Measurements from ENCODE around the gene PSPN. TPM values are rescaled to one million over a fixed set of nuclear protein-coding genes. Genes with fewer than 3 reads are reported as not detected.
"Not testable (repeated sequence)": the region's sequence is repeated elsewhere in the genome, so short reads cannot be mapped to it uniquely, and the experiment has no call there.

The PSPN gene
- total RNA-seq, 2 experiments from 2014 or later, result 2.4 to 2.7 TPM

DNA sequence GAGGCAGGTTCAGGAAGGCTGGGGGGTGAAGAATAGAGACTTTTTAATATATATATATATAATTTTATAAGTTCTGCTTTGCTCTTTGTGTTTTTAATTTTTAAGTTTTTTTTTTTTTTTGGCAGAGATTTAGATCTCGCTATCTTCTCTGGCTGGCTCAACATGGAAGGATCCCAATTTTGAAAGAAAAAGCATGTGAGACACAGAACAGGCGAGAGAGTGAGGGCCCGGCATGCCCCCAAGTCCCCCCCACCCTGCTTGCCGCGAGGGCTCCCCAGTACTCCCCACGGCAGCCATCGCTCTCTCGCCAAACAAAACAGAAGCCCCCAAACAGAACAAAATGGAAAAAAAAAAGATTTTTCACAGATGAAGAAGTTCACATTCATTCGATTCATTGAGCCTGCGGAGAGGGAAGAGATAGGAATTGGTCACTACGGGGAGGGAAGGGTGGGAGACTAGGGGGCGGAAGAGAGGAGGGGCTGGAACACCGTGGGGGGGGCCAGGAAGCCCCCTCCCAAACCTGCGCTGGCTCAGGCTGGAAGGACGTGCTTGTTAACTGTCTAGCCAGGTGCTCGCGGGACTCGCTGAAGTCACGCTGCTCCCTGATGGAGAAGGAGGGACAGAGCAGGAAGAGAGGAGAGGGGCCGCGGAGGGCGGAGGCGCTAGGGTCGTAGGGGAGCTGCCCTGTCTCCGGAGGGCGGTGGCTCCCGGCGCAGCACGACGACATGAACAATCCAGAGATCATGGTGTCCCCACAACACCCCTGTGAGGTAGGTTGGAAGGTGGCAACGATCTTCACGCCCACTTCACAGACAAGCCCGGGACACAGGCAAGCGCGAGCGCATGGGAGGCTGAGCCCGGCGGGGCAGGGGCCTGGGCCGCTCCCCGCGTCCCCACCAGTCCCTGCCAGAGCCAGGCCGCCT is 38.2 kb upstream of the PSPN start:
- Mint-ChIP-seq H3K27me3 (no peaks in the 10 kb centered on the region), H3K36me3 (peaks cover 8% of the 10 kb centered on the region)

DNA sequence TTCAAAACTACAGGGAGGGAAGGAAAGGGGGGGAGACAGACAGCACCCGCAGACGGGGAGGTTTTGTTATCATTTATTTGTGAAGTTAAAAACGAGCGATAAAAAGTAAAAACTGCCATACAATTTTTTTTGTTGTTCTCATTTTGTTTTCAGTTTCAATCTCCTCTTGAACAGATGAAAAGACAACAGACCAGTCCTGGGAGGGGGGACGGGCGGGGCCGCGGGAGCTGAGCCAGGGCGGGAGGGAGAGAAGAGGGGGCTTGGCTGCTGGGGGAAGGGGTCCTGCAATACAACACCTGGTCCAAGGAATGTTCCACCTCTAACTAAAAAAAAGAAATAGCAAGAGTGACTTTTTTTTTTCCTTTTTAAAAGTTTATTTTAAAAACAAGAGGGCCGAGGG is 37.6 kb upstream of the PSPN start:
- Mint-ChIP-seq H3K36me3 (peaks cover 8% of the 10 kb centered on the region), H3K4me1 (no peaks in the 10 kb centered on the region), H3K27me3 (no peaks in the 10 kb centered on the region), H3K4me3 (no peak overlapping the region), H3K27ac (no peak overlapping the region), H3K9me3 (no peaks in the 10 kb centered on the region)
- no peak for ATAC-seq (ENCODE audit: low read depth)
- no peak for DNase-seq
- POLR2A ChIA-PET, result no interaction called here

More for the DNA sequence above, 38.2 kb upstream of the PSPN start:
- no peak for DNase-seq
- no peaks in the 10 kb centered on the region for H3K9me3 Mint-ChIP-seq
- H3K4me1 Mint-ChIP-seq, result no peaks in the 10 kb centered on the region
- ATAC-seq (ENCODE audit: low read depth), result no peak
- H3K4me3 Mint-ChIP-seq, result no peak overlapping the region
- no peak overlapping the region for H3K27ac Mint-ChIP-seq
- POLR2A ChIA-PET, result no interaction called here

DNA sequence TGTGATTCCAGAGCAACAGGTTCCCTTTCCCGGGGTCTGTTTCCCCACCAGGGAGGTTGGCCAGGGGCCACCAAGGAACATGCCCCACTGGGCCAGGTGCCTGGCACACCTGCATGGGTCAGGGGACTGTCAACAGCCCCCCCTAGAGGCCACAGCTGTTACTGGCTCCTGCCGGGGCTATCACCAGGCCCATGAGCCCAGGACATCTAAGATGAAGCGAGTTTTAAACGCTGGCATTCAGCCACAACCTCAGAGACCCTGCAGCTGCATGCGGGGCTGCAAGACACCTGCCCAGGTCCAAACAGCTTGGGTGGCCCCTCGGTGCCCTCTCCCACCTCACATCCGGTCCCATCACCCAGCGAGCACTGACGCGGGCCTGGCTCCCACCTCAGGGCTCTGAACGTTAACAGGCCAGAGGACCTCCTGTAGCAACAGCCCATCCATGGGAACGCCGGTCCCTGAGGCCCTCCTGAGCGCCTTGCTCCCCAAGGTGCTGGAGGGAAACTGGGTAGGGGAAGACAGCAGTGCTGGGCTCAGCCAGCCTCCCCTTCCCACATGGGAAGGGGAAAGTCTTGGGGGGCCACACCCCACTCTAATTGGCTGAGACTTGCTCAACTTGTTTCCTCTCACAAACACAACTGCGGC is 36.8 kb upstream of the PSPN start:
- Mint-ChIP-seq H3K4me3 (no peak overlapping the region), H3K27ac (no peak overlapping the region), H3K4me1 (no peaks in the 10 kb centered on the region), H3K36me3 (peaks cover 8% of the 10 kb centered on the region), H3K9me3 (no peaks in the 10 kb centered on the region), H3K27me3 (no peaks in the 10 kb centered on the region)
- ATAC-seq (ENCODE audit: low read depth), result peak; percentile 55
- DNase-seq, result peak; percentile 59
- POLR2A ChIA-PET, result no interaction called here

DNA sequence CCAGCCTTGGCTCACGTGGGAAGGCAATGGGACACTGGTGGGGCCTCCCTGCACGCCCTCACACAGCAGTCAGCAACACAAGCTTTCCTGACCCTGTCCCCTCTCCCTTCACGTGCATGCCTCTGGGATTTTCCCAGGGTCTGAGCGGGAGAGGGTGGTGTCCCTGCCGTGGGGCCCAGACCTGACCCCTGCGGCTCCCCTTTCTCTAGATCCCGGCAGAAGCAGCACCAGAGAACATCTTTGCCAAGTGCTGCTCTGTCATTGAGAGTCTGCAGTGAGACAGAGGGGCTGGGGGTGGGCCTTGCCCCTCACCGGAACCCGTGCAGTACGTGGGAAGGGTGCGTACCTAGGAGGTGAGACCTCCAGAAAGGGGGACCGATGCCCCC is 36.3 kb upstream of the PSPN start:
- no peak for ATAC-seq (ENCODE audit: low read depth)
- POLR2A ChIA-PET, result no interaction called here
- Mint-ChIP-seq H3K27me3 (no peaks in the 10 kb centered on the region), H3K9me3 (no peaks in the 10 kb centered on the region), H3K27ac (no peak overlapping the region), H3K4me1 (no peaks in the 10 kb centered on the region), H3K4me3 (no peak overlapping the region), H3K36me3 (peaks cover 6% of the 10 kb centered on the region)
- no peak for DNase-seq

DNA sequence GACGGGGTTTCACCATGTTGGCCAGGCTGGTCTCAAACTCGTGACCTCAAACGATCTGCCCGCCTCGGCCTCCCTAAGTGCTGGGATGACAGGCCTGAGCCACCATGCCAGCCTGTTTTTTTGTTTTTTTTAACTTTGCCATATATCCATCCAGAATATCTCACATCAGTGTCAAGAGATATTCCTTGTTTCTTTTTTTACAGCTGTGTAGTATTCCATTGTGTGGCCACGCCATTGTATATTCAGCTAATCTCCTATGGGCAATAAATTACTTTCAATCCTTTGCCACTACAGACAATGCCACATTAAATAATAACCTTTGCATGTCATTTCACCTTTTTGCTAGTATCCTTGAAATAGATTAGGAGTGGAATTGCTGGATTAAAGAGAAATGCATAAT is 33.6 kb upstream of the PSPN start:
- no peaks in the 10 kb centered on the region for H3K4me1 Mint-ChIP-seq
- H3K36me3 Mint-ChIP-seq, result peaks cover 1% of the 10 kb centered on the region
- DNase-seq (no peak), ATAC-seq (ENCODE audit: low read depth) (no peak)
- no peaks in the 10 kb centered on the region for H3K27me3 Mint-ChIP-seq
- POLR2A ChIA-PET, result no interaction called here
- H3K4me3 Mint-ChIP-seq, result no peak overlapping the region
- no peak overlapping the region for H3K27ac Mint-ChIP-seq
- no peaks in the 10 kb centered on the region for H3K9me3 Mint-ChIP-seq

DNA sequence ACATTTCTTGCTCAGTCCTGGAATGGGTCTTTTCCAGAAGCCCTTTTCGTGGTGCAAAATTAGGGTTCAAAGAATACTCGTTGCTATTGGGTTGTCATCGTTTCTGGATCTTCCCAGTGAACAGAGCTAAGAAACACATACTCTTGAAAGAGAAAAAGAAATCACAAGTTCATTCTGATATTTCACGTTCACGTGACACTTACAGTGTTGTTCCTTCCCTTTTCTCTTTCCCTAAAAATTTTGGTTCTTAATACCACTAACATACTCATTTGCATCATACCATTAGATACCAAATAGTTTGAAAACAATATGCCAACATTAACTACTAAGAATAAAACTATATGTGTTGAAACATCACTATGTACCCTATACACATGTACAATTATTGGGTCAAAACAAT is 30.7 kb upstream of the PSPN start:
- H3K27me3 Mint-ChIP-seq, result no peaks in the 10 kb centered on the region
- no peaks in the 10 kb centered on the region for H3K36me3 Mint-ChIP-seq

DNA sequence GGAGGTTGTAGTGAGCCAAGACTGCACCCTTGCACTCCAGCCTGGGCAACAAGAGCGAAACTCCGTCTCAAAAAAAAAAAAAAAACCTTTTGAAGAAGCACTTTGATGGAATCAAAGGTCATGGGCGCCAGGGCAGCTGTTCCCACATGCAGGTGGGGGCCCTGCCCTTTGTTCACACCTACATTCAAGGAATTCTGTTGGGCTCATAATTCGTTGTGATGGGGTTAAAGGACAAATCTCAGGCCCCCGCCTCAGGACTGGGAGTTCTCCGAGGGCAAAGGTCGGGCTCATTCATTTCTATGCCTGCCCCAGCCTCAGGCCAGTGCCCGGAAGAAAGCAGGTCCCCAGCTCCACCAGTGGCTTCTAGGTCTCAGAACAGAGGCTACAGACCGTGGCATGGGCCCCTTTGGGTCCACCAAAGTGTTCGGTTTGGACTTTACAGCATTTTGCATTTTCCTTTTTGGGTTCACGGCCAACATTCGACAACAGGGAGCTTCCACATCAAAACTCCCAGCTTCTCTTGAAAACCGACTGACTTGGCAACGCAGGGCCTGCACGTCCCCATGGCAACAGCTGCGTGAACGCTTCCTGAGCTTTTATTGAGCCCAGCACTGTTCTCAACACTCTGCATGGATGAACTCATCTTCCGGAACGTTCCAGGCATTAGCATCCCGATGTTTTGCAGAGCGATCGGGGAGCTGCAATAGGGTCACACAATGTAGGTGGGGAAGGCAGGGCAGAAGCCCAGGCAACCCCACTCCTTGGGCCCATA is 27.3 kb upstream of the PSPN start:
- H3K9me3 Mint-ChIP-seq, result no peaks in the 10 kb centered on the region
- no peak overlapping the region for H3K27ac Mint-ChIP-seq
- DNase-seq, result no peak
- POLR2A ChIA-PET, result no interaction called here
- H3K36me3 Mint-ChIP-seq, result no peaks in the 10 kb centered on the region
- no peak for ATAC-seq (ENCODE audit: low read depth)
- no peaks in the 10 kb centered on the region for H3K27me3 Mint-ChIP-seq
- peaks cover 3% of the 10 kb centered on the region for H3K4me1 Mint-ChIP-seq
- H3K4me3 Mint-ChIP-seq, result no peak overlapping the region

More for the DNA sequence above, 30.7 kb upstream of the PSPN start:
- Mint-ChIP-seq H3K4me1 (peaks cover 2% of the 10 kb centered on the region), H3K4me3 (no peak overlapping the region), H3K27ac (no peak overlapping the region), H3K9me3 (no peaks in the 10 kb centered on the region)
- POLR2A ChIA-PET, result no interaction called here
- DNase-seq (no peak), ATAC-seq (ENCODE audit: low read depth) (no peak)

DNA sequence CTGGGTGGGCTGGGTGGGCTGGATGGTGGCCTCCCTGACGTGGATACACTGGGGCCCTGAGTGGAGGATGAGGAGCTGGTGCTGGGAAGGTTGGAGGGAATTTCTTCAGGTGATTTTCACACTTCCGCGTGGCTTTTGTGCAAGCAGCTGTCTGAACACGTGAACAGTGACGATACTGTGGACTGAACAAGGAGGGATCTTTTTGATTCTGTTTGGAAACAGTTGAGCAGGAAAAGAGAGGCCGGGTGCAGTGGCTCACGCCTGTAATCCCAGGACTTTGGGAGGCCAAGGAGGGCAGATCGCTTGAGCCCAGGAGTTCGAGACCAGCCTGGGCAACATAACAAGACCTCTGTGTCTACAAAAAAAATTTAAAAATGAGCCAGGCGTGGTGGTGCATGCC is 26.3 kb upstream of the PSPN start:
- Mint-ChIP-seq H3K4me3 (no peak overlapping the region), H3K27ac (no peak overlapping the region), H3K27me3 (no peaks in the 10 kb centered on the region), H3K9me3 (no peaks in the 10 kb centered on the region), H3K4me1 (peaks cover 3% of the 10 kb centered on the region), H3K36me3 (no peaks in the 10 kb centered on the region)
- ATAC-seq (ENCODE audit: low read depth) (no peak), DNase-seq (no peak)
- POLR2A ChIA-PET, result no interaction called here

DNA sequence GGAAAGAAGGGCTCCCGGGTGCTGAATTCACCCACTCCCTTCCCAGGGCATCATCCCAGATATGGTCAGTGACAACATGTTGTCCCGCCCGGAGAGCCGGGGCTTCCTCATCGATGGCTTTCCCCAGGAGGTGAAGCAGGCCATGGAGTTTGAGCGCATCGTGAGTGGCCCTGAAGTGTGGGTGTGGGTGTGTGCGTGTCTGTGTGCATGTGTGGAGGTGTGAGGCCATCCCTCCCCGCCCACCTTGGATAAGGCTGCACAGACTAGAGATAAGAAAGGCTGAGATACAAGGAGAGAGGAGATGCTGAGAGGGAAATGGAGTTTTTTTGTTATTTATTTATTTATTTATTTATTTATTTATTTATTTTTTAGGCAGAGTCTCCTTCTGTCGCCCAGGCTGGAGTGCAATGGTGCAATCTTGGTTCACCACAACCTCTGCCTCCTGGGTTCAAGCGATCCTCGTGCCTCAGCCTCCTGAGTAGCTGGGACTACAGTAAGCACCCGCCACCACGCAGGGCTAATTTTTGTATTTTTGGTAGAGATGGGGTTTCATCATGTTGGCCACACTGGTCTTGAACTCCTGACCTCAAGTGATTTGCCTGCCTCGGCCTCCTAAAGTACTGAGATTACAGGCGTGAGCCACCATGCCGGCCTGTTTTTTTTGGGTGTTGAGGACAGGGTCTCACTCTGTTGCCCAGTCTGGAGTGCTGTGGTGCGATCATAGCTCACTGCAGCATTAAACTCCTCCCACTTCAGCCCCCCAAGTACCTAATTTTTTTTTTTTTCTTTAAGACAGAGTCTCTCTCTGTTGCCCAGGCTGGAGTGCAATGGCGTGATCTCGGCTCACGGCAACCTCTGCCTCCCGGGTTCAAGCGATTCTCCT is 24.6 kb upstream of the PSPN start:
- POLR2A ChIA-PET; ATAC-seq (ENCODE audit: low read depth); H3K4me1 Mint-ChIP-seq; H3K27me3 Mint-ChIP-seq; H3K9me3 Mint-ChIP-seq; DNase-seq; H3K4me3 Mint-ChIP-seq; H3K36me3 Mint-ChIP-seq: not testable (repeated sequence)
- peak overlapping the region; percentile 60 for H3K27ac Mint-ChIP-seq

DNA sequence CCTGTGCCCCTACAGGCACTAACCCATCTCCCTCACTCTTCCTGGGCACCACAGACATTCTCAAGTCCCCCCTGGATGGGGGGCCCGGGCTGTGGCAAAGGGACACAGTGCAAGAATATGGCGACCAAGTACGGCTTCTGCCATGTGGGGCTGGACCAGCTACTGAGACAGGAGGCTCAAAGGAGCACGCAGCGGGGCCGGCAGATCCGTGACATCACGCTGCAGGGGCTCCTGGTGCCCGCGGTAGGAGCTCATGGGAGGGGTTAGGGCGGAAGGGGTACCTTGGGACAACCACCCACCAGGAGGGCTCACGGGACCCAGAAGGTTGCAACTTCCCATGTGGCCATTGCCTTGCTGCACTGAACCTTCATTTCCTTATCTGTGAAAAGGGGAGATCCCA is 20.6 kb upstream of the PSPN start:
- no peak for DNase-seq
- peaks cover 7% of the 10 kb centered on the region for H3K36me3 Mint-ChIP-seq
- no peak overlapping the region for H3K27ac Mint-ChIP-seq
- no peak overlapping the region for H3K4me3 Mint-ChIP-seq
- POLR2A ChIA-PET, result no interaction called here
- ATAC-seq (ENCODE audit: low read depth), result no peak
- H3K27me3 Mint-ChIP-seq, result no peaks in the 10 kb centered on the region
- no peaks in the 10 kb centered on the region for H3K9me3 Mint-ChIP-seq
- peaks cover 17% of the 10 kb centered on the region for H3K4me1 Mint-ChIP-seq

DNA sequence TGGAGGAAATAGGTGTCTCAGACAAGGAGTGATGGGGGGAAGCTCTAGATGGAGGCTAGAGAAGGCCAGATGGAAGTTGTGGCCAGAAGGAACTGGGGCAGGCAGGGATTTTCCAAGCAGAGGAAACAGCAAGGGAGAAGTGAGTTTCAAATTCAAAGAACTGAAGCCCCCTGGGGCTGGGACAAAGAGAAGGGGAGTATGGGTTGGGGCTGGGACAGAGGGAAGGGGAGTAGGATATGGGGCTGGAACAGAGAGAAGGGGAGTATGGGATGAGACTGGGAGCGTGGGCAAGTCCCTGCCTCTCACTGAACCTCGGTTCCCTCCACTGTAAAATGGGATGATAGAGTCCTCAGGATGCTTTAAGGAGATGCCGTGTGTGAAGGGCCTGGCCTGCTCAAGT is 19.1 kb upstream of the PSPN start:
- POLR2A ChIA-PET, result interaction anchor here (0.7 to 0.8 kb wide), 2 partner anchors 34 to 45 kb away, joined by 3 to 4 read pairs; partner anchors contain the start of gene CLPP
- H3K4me3 Mint-ChIP-seq, result peak overlapping the region; percentile 20
- no peak for ATAC-seq (ENCODE audit: low read depth)

DNA sequence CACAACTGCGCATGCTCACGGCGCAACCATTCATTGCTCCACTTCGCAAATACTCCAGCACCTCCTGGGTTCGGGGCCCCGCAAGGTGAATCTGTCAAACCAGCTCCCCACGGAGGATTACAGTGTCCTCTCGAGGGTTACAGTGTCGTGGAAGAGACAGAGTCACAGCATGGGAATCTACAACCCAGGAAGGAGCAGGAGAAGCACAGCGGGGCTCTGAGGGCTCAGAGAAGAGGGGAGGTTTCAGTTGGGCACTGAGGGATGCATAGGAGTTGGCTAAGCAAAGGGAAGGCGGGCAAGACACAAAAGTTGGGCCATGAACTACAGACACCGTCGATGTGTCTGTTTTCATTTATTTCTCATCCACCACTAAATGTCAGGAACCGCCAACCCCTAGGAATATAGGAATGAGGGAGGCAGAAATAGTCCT is 18.3 kb upstream of the PSPN start:
- H3K27ac Mint-ChIP-seq, result peak overlapping the region; percentile 95
- DNase-seq, result no peak
- H3K27me3 Mint-ChIP-seq, result no peaks in the 10 kb centered on the region
- H3K4me1 Mint-ChIP-seq, result peaks cover 21% of the 10 kb centered on the region
- ATAC-seq (ENCODE audit: low read depth), result no peak
- H3K36me3 Mint-ChIP-seq, result peaks cover 11% of the 10 kb centered on the region
- H3K4me3 Mint-ChIP-seq, result peak overlapping the region; percentile 97
- POLR2A ChIA-PET, result interaction anchor here (0.7 to 2.6 kb wide), 7 partner anchors 17 to 87 kb away, joined by 3 to 28 read pairs (median 4); partner anchors contain the start of genes ALKBH7, CLPP, DENND1C and KHSRP
- H3K9me3 Mint-ChIP-seq, result no peaks in the 10 kb centered on the region

More for the DNA sequence above, 19.1 kb upstream of the PSPN start:
- no peak for DNase-seq
- no peaks in the 10 kb centered on the region for H3K27me3 Mint-ChIP-seq
- H3K4me1 Mint-ChIP-seq, result peaks cover 21% of the 10 kb centered on the region
- H3K27ac Mint-ChIP-seq, result peak overlapping the region; percentile 38
- H3K9me3 Mint-ChIP-seq, result no peaks in the 10 kb centered on the region
- peaks cover 11% of the 10 kb centered on the region for H3K36me3 Mint-ChIP-seq
